ENCODE results near the gene ARIH1. TPM values are rescaled to one million over a fixed set of nuclear protein-coding genes. Genes with fewer than 3 reads are reported as not detected.

The ARIH1 gene
- total RNA-seq, 5 donors from 2014 or later (not counting 1 experiment from before 2014, with no cell fraction given), result 163 to 207 (median 178) TPM

GRCh38 chr15:72489943-72490554 is 15.9 kb downstream of the ARIH1 start:
- ChIA-PET POLR2A (interaction anchor here (0.7 to 1.8 kb wide), 5 partner anchors 8 to 267 kb away, joined by 3 to 11 read pairs (median 5); no protein-coding TSS in a partner anchor), CTCF (interaction anchor here in 1 of 2 donors (1.2 kb wide), 1 partner anchor 14 kb away, joined by 3 read pairs; no protein-coding TSS in a partner anchor)
- ATAC-seq (replicated peaks in 1 of 4), result no peak

GRCh38 chr15:72491768-72492167 is 17.6 kb downstream of the ARIH1 start:
- Mint-ChIP-seq H3K36me3 (peaks cover 5% of the 10 kb centered on the region), H3K27me3 (no peaks in the 10 kb centered on the region), H3K4me3 (peak overlapping the region in 1 of 3 donors; percentile 24), H3K4me1 (peaks cover 86 to 92% (median 88%) of the 10 kb centered on the region in 3 donors), H3K9me3 (no peaks in the 10 kb centered on the region), H3K27ac (no peak overlapping the region)
- no peak for ATAC-seq (replicated peaks in 1 of 4)
- Histone ChIP-seq H3K4me3 (ENCODE audit: control insufficient read depth in 1 of 2, extremely low read depth in 1 of 2, low read length in 1 of 2) (no peak overlapping the region), H3K27ac (ENCODE audit: low read length) (no peak overlapping the region), H3K4me1 (ENCODE audit: control insufficient read depth in 1 of 2, extremely low read depth in 1 of 2, insufficient read depth in 2 of 2, low read length in 2 of 2) (peaks cover 4 to 28% of the 10 kb centered on the region in 2 experiments), H3K9me3 (no peaks in the 10 kb centered on the region), H3K27me3 (replicated peaks in 1 of 2; ENCODE audit: control insufficient read depth in 2 of 2, extremely low read depth in 1 of 2, insufficient read depth in 2 of 2, low read length in 1 of 2) (no peaks in the 10 kb centered on the region), H3K36me3 (ENCODE audit: control insufficient read depth in 2 of 2, extremely low read depth in 1 of 2, insufficient read depth in 1 of 2, low read length in 1 of 2) (peaks cover 0 to 8% of the 10 kb centered on the region in 2 donors)
- POLR2A ChIA-PET, result interaction anchor here (0.6 to 1.3 kb wide), 6 partner anchors 10 to 22 kb away, joined by 3 to 5 read pairs (median 4); partner anchors contain the start of gene ARIH1 (in 1 of the 2)
- CTCF ChIA-PET, result interaction anchor here (0.5 to 1.3 kb wide), 6 partner anchors 11 to 994 kb away, joined by 3 to 11 read pairs (median 4); no protein-coding TSS in a partner anchor
- DNase-seq, result no peak
- no CpG with 5 or more reads among the region's 2 CpGs for WGBS (ENCODE audit: insufficient coverage)

More at GRCh38 chr15:72489943-72490554, 15.9 kb downstream of the ARIH1 start:
- H3K27me3 ChIP-seq (replicated peaks in 1 of 2; ENCODE audit: control insufficient read depth in 2 of 2, extremely low read depth in 1 of 2, insufficient read depth in 2 of 2, low read length in 1 of 2), result no peaks in the 10 kb centered on the region
- H3K27ac Mint-ChIP-seq, result no peak overlapping the region
- H3K4me1 Mint-ChIP-seq, result peaks cover 84 to 89% (median 86%) of the 10 kb centered on the region in 3 donors
- no peaks in the 10 kb centered on the region for H3K27me3 Mint-ChIP-seq
- H3K9me3 ChIP-seq, result no peaks in the 10 kb centered on the region
- H3K4me1 ChIP-seq (ENCODE audit: control insufficient read depth in 1 of 2, extremely low read depth in 1 of 2, insufficient read depth in 2 of 2, low read length in 2 of 2), result peaks cover 6 to 27% of the 10 kb centered on the region in 2 experiments
- peaks cover 6% of the 10 kb centered on the region for H3K36me3 Mint-ChIP-seq
- H3K4me3 ChIP-seq (ENCODE audit: control insufficient read depth in 1 of 2, extremely low read depth in 1 of 2, low read length in 1 of 2), result no peak overlapping the region
- H3K9me3 Mint-ChIP-seq, result no peaks in the 10 kb centered on the region
- WGBS (ENCODE audit: insufficient coverage), result 90% methylated on average over 3 of the region's 7 CpGs
- H3K36me3 ChIP-seq (ENCODE audit: control insufficient read depth in 2 of 2, extremely low read depth in 1 of 2, insufficient read depth in 1 of 2, low read length in 1 of 2), result peaks cover 0 to 6% of the 10 kb centered on the region in 2 donors
- H3K4me3 Mint-ChIP-seq, result peak overlapping the region in 1 of 3 donors; percentile 29
- no peak for DNase-seq
- H3K27ac ChIP-seq (ENCODE audit: low read length), result no peak overlapping the region

GRCh38 chr15:72492733-72493132 is 18.6 kb downstream of the ARIH1 start:
- H3K9me3 ChIP-seq, result no peaks in the 10 kb centered on the region
- peaks cover 4 to 27% of the 10 kb centered on the region in 2 experiments for H3K4me1 ChIP-seq (ENCODE audit: control insufficient read depth in 1 of 2, extremely low read depth in 1 of 2, insufficient read depth in 2 of 2, low read length in 2 of 2)
- ChIA-PET POLR2A (interaction anchor here in 1 of 2 donors (0.6 kb wide), 1 partner anchor 195 kb away, joined by 4 read pairs; no protein-coding TSS in a partner anchor), CTCF (interaction anchor here (0.6 to 1.0 kb wide), 5 partner anchors 9 to 237 kb away, joined by 3 to 7 read pairs (median 4); partner anchors contain the start of gene ARIH1 (in 1 of the 2))
- no peak overlapping the region for H3K27ac ChIP-seq (ENCODE audit: low read length)
- Mint-ChIP-seq H3K4me3 (peak overlapping the region in 1 of 3 donors; percentile 34), H3K4me1 (peaks cover 87 to 93% (median 90%) of the 10 kb centered on the region in 3 donors), H3K27me3 (no peaks in the 10 kb centered on the region), H3K9me3 (no peaks in the 10 kb centered on the region), H3K36me3 (peaks cover 10% of the 10 kb centered on the region), H3K27ac (no peak overlapping the region)
- H3K36me3 ChIP-seq (ENCODE audit: control insufficient read depth in 2 of 2, extremely low read depth in 1 of 2, insufficient read depth in 1 of 2, low read length in 1 of 2), result peaks cover 0 to 8% of the 10 kb centered on the region in 2 donors
- H3K27me3 ChIP-seq (replicated peaks in 1 of 2; ENCODE audit: control insufficient read depth in 2 of 2, extremely low read depth in 1 of 2, insufficient read depth in 2 of 2, low read length in 1 of 2), result no peaks in the 10 kb centered on the region
- ATAC-seq (replicated peaks in 1 of 4), result peak in 1 of 4 experiments; percentile 7
- no peak overlapping the region for H3K4me3 ChIP-seq (ENCODE audit: control insufficient read depth in 1 of 2, extremely low read depth in 1 of 2, low read length in 1 of 2)
- no peak for DNase-seq

GRCh38 chr15:72493220-72493619 is 19.1 kb downstream of the ARIH1 start:
- no peaks in the 10 kb centered on the region for H3K9me3 ChIP-seq
- CTCF ChIA-PET, result interaction anchor here (0.6 to 1.0 kb wide), 4 partner anchors 9 to 236 kb away, joined by 3 to 7 read pairs (median 5); partner anchors contain the start of gene ARIH1 (in 1 of the 2)
- H3K4me1 Mint-ChIP-seq, result peaks cover 87 to 92% (median 89%) of the 10 kb centered on the region in 3 donors
- no peak overlapping the region for H3K4me3 ChIP-seq (ENCODE audit: control insufficient read depth in 1 of 2, extremely low read depth in 1 of 2, low read length in 1 of 2)
- peak overlapping the region in 1 of 3 donors; percentile 34 for H3K4me3 Mint-ChIP-seq
- no peak overlapping the region for H3K27ac ChIP-seq (ENCODE audit: low read length)
- H3K4me1 ChIP-seq (ENCODE audit: control insufficient read depth in 1 of 2, extremely low read depth in 1 of 2, insufficient read depth in 2 of 2, low read length in 2 of 2), result peaks cover 4 to 23% of the 10 kb centered on the region in 2 experiments
- no peaks in the 10 kb centered on the region for H3K27me3 ChIP-seq (replicated peaks in 1 of 2; ENCODE audit: control insufficient read depth in 2 of 2, extremely low read depth in 1 of 2, insufficient read depth in 2 of 2, low read length in 1 of 2)
- DNase-seq (no peak), ATAC-seq (replicated peaks in 1 of 4) (peak in 1 of 4 experiments; percentile 6)
- peaks cover 0 to 8% of the 10 kb centered on the region in 2 donors for H3K36me3 ChIP-seq (ENCODE audit: control insufficient read depth in 2 of 2, extremely low read depth in 1 of 2, insufficient read depth in 1 of 2, low read length in 1 of 2)
- H3K27me3 Mint-ChIP-seq, result no peaks in the 10 kb centered on the region
- no peak overlapping the region for H3K27ac Mint-ChIP-seq
- no CpG with 5 or more reads among the region's 2 CpGs for WGBS (ENCODE audit: insufficient coverage)
- POLR2A ChIA-PET, result interaction anchor here in 1 of 2 donors (1.0 to 3.4 kb wide), 3 partner anchors 15 to 202 kb away, joined by 3 to 12 read pairs (median 3); no protein-coding TSS in a partner anchor
- H3K9me3 Mint-ChIP-seq, result no peaks in the 10 kb centered on the region
- peaks cover 13% of the 10 kb centered on the region for H3K36me3 Mint-ChIP-seq

GRCh38 chr15:72495007-72495406 is 20.9 kb downstream of the ARIH1 start:
- no peak for ATAC-seq (replicated peaks in 1 of 4)
- Histone ChIP-seq H3K4me1 (ENCODE audit: control insufficient read depth in 1 of 2, extremely low read depth in 1 of 2, insufficient read depth in 2 of 2, low read length in 2 of 2) (peaks cover under 1 to 15% of the 10 kb centered on the region in 2 experiments), H3K27ac (ENCODE audit: low read length) (no peak overlapping the region), H3K36me3 (ENCODE audit: control insufficient read depth in 2 of 2, extremely low read depth in 1 of 2, insufficient read depth in 1 of 2, low read length in 1 of 2) (peaks cover 0 to 3% of the 10 kb centered on the region in 2 donors), H3K9me3 (no peaks in the 10 kb centered on the region), H3K4me3 (ENCODE audit: control insufficient read depth in 1 of 2, extremely low read depth in 1 of 2, low read length in 1 of 2) (no peak overlapping the region), H3K27me3 (replicated peaks in 1 of 2; ENCODE audit: control insufficient read depth in 2 of 2, extremely low read depth in 1 of 2, insufficient read depth in 2 of 2, low read length in 1 of 2) (no peaks in the 10 kb centered on the region)
- Mint-ChIP-seq H3K9me3 (no peaks in the 10 kb centered on the region), H3K36me3 (peaks cover 18% of the 10 kb centered on the region), H3K27ac (no peak overlapping the region), H3K27me3 (no peaks in the 10 kb centered on the region), H3K4me3 (no peak overlapping the region), H3K4me1 (peaks cover 82 to 87% (median 85%) of the 10 kb centered on the region in 3 donors)
- WGBS (ENCODE audit: insufficient coverage), result no CpG with 5 or more reads among the region's 3 CpGs
- DNase-seq, result no peak
- ChIA-PET POLR2A (interaction anchor here (0.5 to 3.4 kb wide), 11 partner anchors 10 to 40 kb away, joined by 3 to 12 read pairs (median 4); partner anchors contain the start of gene ARIH1 (in 1 of the 2)), CTCF (interaction anchor here in 1 of 2 donors (0.8 to 1.1 kb wide), 3 partner anchors 10 to 34 kb away, joined by 3 to 8 read pairs (median 3); no protein-coding TSS in a partner anchor)

GRCh38 chr15:72496783-72497182 is 22.7 kb downstream of the ARIH1 start:
- ATAC-seq (replicated peaks in 1 of 4) (no peak), DNase-seq (no peak)
- ChIA-PET CTCF (interaction anchor here in 1 of 2 donors (0.7 to 0.9 kb wide), 2 partner anchors 24 to 31 kb away, joined by 3 to 5 read pairs; no protein-coding TSS in a partner anchor), POLR2A (interaction anchor here in 1 of 2 donors (0.7 to 1.8 kb wide), 2 partner anchors 13 to 35 kb away, joined by 3 to 7 read pairs; no protein-coding TSS in a partner anchor)
- Mint-ChIP-seq H3K9me3 (no peaks in the 10 kb centered on the region), H3K4me1 (peaks cover 79 to 83% (median 83%) of the 10 kb centered on the region in 3 donors), H3K27ac (no peak overlapping the region), H3K4me3 (no peak overlapping the region), H3K27me3 (no peaks in the 10 kb centered on the region), H3K36me3 (peaks cover 21% of the 10 kb centered on the region)
- Histone ChIP-seq H3K9me3 (no peaks in the 10 kb centered on the region), H3K4me1 (ENCODE audit: control insufficient read depth in 1 of 2, extremely low read depth in 1 of 2, insufficient read depth in 2 of 2, low read length in 2 of 2) (peaks cover 0 to 7% of the 10 kb centered on the region in 2 experiments), H3K36me3 (ENCODE audit: control insufficient read depth in 2 of 2, extremely low read depth in 1 of 2, insufficient read depth in 1 of 2, low read length in 1 of 2) (peaks cover 0 to 3% of the 10 kb centered on the region in 2 donors), H3K27ac (ENCODE audit: low read length) (no peak overlapping the region), H3K27me3 (replicated peaks in 1 of 2; ENCODE audit: control insufficient read depth in 2 of 2, extremely low read depth in 1 of 2, insufficient read depth in 2 of 2, low read length in 1 of 2) (no peaks in the 10 kb centered on the region), H3K4me3 (ENCODE audit: control insufficient read depth in 1 of 2, extremely low read depth in 1 of 2, low read length in 1 of 2) (no peak overlapping the region)
- 100% methylated on average over 1 of the region's 2 CpGs for WGBS (ENCODE audit: insufficient coverage)

All from T-cell (primary cell).